SU-DHL-6 (cell line): ENCODE data around the gene PA2G4.

ENCODE experiments used
- H2AFZ ChIP-seq: fragments of 200-600 bp; sonication (generic); 2 replicates; pipeline ENCODE4 v1.6.1; 2014; ENCODE audit warnings: low read depth, mild to moderate bottlenecking, moderate library complexity, mixed read lengths, antibody characterized with exemption, low read length; ENCODE audit not compliant: severe bottlenecking
- H3F3A ChIP-seq: fragments of 200-600 bp; shearing (Covaris generic); 2 replicates; pipeline ENCODE4 v1.6.0; 2016; ENCODE audit warnings: antibody characterized with exemption, mild to moderate bottlenecking; ENCODE audit not compliant: insufficient read depth
- H3K27ac ChIP-seq: fragments of 200-600 bp; sonication (generic); 2 replicates; pipeline ENCODE4 v1.5.1; 2016; ENCODE audit warnings: low read depth, mild to moderate bottlenecking, low read length, moderate library complexity, mixed read lengths
- H3K27me3 ChIP-seq: fragments of 200-600 bp; sonication (generic), shearing (Covaris generic); 2 replicates; pipeline ENCODE4 v1.6.0; 2014; ENCODE audit warnings: mild to moderate bottlenecking, low read length
- H3K36me3 ChIP-seq: fragments of 200-600 bp; sonication (generic); 2 replicates; pipeline ENCODE4 v1.6.1; 2014; ENCODE audit warnings: mild to moderate bottlenecking, low read length, mixed read lengths
- H3K4me2 ChIP-seq: fragments of 300-600, 200-600 bp; shearing (Covaris generic), sonication (generic); 2 replicates; pipeline ENCODE4 v1.6.0; 2014; ENCODE audit warnings: low read length, low read depth, mild to moderate bottlenecking; ENCODE audit not compliant: poor library complexity, severe bottlenecking
- H3K4me3 ChIP-seq: fragments of 200-600 bp; sonication (generic); 2 replicates; pipeline ENCODE4 v1.5.1; 2014; ENCODE audit warnings: antibody characterized with exemption, low read length, mild to moderate bottlenecking, mixed read lengths; ENCODE audit not compliant: insufficient read depth, poor library complexity, severe bottlenecking
- H3K79me2 ChIP-seq: fragments of 200-600 bp; sonication (generic); 2 replicates; pipeline ENCODE4 v1.6.1; 2014; ENCODE audit warnings: mild to moderate bottlenecking, low read length, moderate library complexity; ENCODE audit not compliant: insufficient read depth
- H3K9ac ChIP-seq: fragments of 200-600 bp; sonication (generic); 2 replicates; pipeline ENCODE4 v1.7.0; 2014; ENCODE audit warnings: mild to moderate bottlenecking, low read length
- H3K9me2 ChIP-seq: fragments of 200-600 bp; sonication (generic); replicated peaks from 2 replicates; pipeline ENCODE4 v1.6.1; 2014; ENCODE audit warnings: low read length; ENCODE audit not compliant: insufficient read depth
- H3K9me3 ChIP-seq: fragments of 200-600 bp; sonication (generic); 2 replicates; pipeline ENCODE4 v1.6.1; 2014; ENCODE audit warnings: low read length, mixed read lengths; ENCODE audit not compliant: insufficient read depth
- H4K20me1 ChIP-seq: fragments of 200-600 bp; sonication (generic); 2 replicates; pipeline ENCODE4 v1.6.1; 2014; ENCODE audit warnings: low read depth, mild to moderate bottlenecking, antibody characterized with exemption, low read length, moderate library complexity, mixed read lengths
- CTCF ChIP-seq: fragments of 200-600 bp; sonication (generic); IDR thresholded peaks from one replicate; pipeline ENCODE4 v1.5.1; 2017; ENCODE audit warnings: antibody characterized with exemption, mild to moderate bottlenecking, low read length, moderate library complexity; ENCODE audit not compliant: insufficient read depth, poor library complexity, severe bottlenecking
- EZH2phosphoT487 ChIP-seq: fragments of 200-600 bp; sonication (generic), shearing (Covaris generic); conservative IDR thresholded peaks from 2 replicates; pipeline ENCODE4 v1.6.1; 2018; ENCODE audit warnings: mild to moderate bottlenecking, antibody characterized with exemption, low read length, moderate library complexity, mixed read lengths

PA2G4 gene

GRCh38 chr12:56157201-56158028, 53.1 kb downstream of the PA2G4 start:
- Histone ChIP-seq H3K4me3 (peak overlapping the region; percentile 75), H3K4me2 (peak overlapping the region; percentile 78), H3K27me3 (no peaks in the 10 kb centered on the region), H3F3A (peaks cover 28% of the 10 kb centered on the region), H3K9me2 (no peaks in the 10 kb centered on the region), H4K20me1 (no peaks in the 10 kb centered on the region), H3K36me3 (no peaks in the 10 kb centered on the region), H3K27ac (peak overlapping the region; percentile 82), H3K79me2 (peaks cover 28% of the 10 kb centered on the region), H2AFZ (peak overlapping the region; percentile 61), H3K9ac (peak overlapping the region; percentile 89), H3K9me3 (no peaks in the 10 kb centered on the region)
- TF ChIP-seq EZH2phosphoT487: no peak
- TF ChIP-seq CTCF: peak; percentile 42

GRCh38 chr12:56158029-56158925, 53.9 kb downstream of the PA2G4 start, which contains the start of gene MYL6:
TSS of gene MYL6 (plus strand) at chr12:56158359. CDS start at chr12:56158402, 43 bp downstream.
- no peaks in the 10 kb centered on the region for H3K27me3 ChIP-seq
- H3K79me2 ChIP-seq: peaks cover 22% of the 10 kb centered on the region
- H4K20me1 ChIP-seq: no peaks in the 10 kb centered on the region
- H3K9ac ChIP-seq: peak within 1 kb of the TSS; percentile 89
- TF ChIP-seq EZH2phosphoT487 (no peak), CTCF (no peak)
- no peaks in the 10 kb centered on the region for H3K9me3 ChIP-seq
- H3K4me3 ChIP-seq: peak within 1 kb of the TSS; percentile 80
- peak within 1 kb of the TSS; percentile 87 for H3K4me2 ChIP-seq
- peak within 1 kb of the TSS; percentile 82 for H3K27ac ChIP-seq
- peaks cover 36% of the 10 kb centered on the region for H3F3A ChIP-seq
- H3K36me3 ChIP-seq: 0 out of 2 replicates have a peak, but pooled peaks cover 2% of the 10 kb centered on the region
- H2AFZ ChIP-seq: peak within 1 kb of the TSS; percentile 61
- H3K9me2 ChIP-seq: no peaks in the 10 kb centered on the region

GRCh38 chr12:56158926-56159461, 54.6 kb downstream of the PA2G4 start:
- Histone ChIP-seq H4K20me1 (no peaks in the 10 kb centered on the region), H3F3A (peaks cover 39% of the 10 kb centered on the region), H3K4me3 (peak overlapping the region; percentile 80), H3K36me3 (0 out of 2 replicates have a peak, but pooled peaks cover 4% of the 10 kb centered on the region), H3K79me2 (peaks cover 22% of the 10 kb centered on the region), H3K9me2 (no peaks in the 10 kb centered on the region), H3K4me2 (peak overlapping the region; percentile 87), H3K27me3 (no peaks in the 10 kb centered on the region), H3K9me3 (no peaks in the 10 kb centered on the region), H3K9ac (peak overlapping the region; percentile 89), H2AFZ (no peak overlapping the region), H3K27ac (peak overlapping the region; percentile 62)
- TF ChIP-seq CTCF: no peak
- TF ChIP-seq EZH2phosphoT487: no peak
